Smooth muscle cell (in vitro differentiated cells): ENCODE results near the gene RNU6-1. TPM values are rescaled to one million over a fixed set of nuclear protein-coding genes. Genes with fewer than 3 reads are reported as not detected.

Experiments
- DNase-seq: peaks from one replicate; lab custom pipeline; 2025; ENCODE audit not compliant: unreplicated experiment; lab: John Stamatoyannopoulos, UW
- H2AFZ ChIP-seq: fragments of 200-600 bp; sonication (generic); 2 replicates; pipeline ENCODE4 v1.6.0; 2016; ENCODE audit warnings: antibody characterized with exemption, low read depth, mild to moderate bottlenecking
- H3F3A ChIP-seq: fragments of 200-600 bp; sonication (generic); 2 replicates; pipeline ENCODE4 v1.6.0; 2017; ENCODE audit warnings: antibody characterized with exemption, low read depth
- H3K27ac ChIP-seq: fragments of 200-600 bp; sonication (generic); 2 replicates; pipeline ENCODE4 v1.5.1; 2016; ENCODE audit warnings: low read depth, mild to moderate bottlenecking
- H3K27me3 ChIP-seq: fragments of 200-600 bp; sonication (generic); 2 replicates; pipeline ENCODE4 v1.6.1; 2016; ENCODE audit warnings: low read depth, mild to moderate bottlenecking
- H3K36me3 ChIP-seq: fragments of 200-600 bp; sonication (generic); 2 replicates; pipeline ENCODE4 v1.5.1; 2016; ENCODE audit warnings: low read depth
- H3K4me1 ChIP-seq: fragments of 200-600 bp; sonication (generic); 2 replicates; pipeline ENCODE4 v1.5.1; 2016; ENCODE audit warnings: low read depth
- H3K4me2 ChIP-seq: fragments of 200-600 bp; sonication (generic); 2 replicates; pipeline ENCODE4 v1.6.0; 2016; ENCODE audit warnings: mild to moderate bottlenecking
- H3K4me3 ChIP-seq: fragments of 200-600 bp; sonication (generic); 2 replicates; pipeline ENCODE4 v1.5.1; 2016; ENCODE audit warnings: mild to moderate bottlenecking
- H3K79me2 ChIP-seq: fragments of 200-600 bp; sonication (generic); 2 replicates; pipeline ENCODE4 v1.6.0; 2016; ENCODE audit warnings: low read depth, mild to moderate bottlenecking
- H3K9ac ChIP-seq: fragments of 200-600 bp; sonication (generic); 2 replicates; pipeline ENCODE4 v1.6.0; 2016; ENCODE audit warnings: low read depth
- H3K9me3 ChIP-seq: fragments of 200-600 bp; sonication (generic); replicated peaks from 2 replicates; pipeline ENCODE4 v1.5.1; 2016; ENCODE audit warnings: low read depth
- H4K20me1 ChIP-seq: fragments of 200-600 bp; sonication (generic); 2 replicates; pipeline ENCODE4 v1.6.0; 2016; ENCODE audit warnings: low read depth
- WGBS: methylation state at CpG from one replicate; pipeline ENCODE4 v1.1.7; 2016; ENCODE audit warnings: low lambda C conversion rate; 5-methylcytosine and 5-hydroxymethylcytosine counted together
- polyA plus RNA-seq: library from polyadenylated mRNA; unstranded; fragments of >200 nt; fragmentation: Nextera tagmentation; extraction: Ambion mirVana; gene quantifications from 2 replicates; pipeline ENCODE4 v1.2.1, GENCODE V29; 2016
- total RNA-seq: library from RNA; depleted of rRNA; stranded (reverse); fragments of >200 nt; gene quantifications from 2 replicates; pipeline ENCODE4 v1.2.3, GENCODE V29; 2014
- TF ChIP-seq, protein P1 (sequence below): fragments of 200-600 bp; sonication (generic); IDR thresholded peaks from 2 replicates; pipeline ENCODE4 v1.5.1; 2017; ENCODE audit warnings: borderline replicate concordance, mild to moderate bottlenecking, antibody characterized with exemption; ENCODE audit not compliant: insufficient read depth, poor library complexity, severe bottlenecking

RNU6-1 gene
- total and polyA plus RNA-seq, 2 experiments from 2014 or later, result not detected

DNA sequence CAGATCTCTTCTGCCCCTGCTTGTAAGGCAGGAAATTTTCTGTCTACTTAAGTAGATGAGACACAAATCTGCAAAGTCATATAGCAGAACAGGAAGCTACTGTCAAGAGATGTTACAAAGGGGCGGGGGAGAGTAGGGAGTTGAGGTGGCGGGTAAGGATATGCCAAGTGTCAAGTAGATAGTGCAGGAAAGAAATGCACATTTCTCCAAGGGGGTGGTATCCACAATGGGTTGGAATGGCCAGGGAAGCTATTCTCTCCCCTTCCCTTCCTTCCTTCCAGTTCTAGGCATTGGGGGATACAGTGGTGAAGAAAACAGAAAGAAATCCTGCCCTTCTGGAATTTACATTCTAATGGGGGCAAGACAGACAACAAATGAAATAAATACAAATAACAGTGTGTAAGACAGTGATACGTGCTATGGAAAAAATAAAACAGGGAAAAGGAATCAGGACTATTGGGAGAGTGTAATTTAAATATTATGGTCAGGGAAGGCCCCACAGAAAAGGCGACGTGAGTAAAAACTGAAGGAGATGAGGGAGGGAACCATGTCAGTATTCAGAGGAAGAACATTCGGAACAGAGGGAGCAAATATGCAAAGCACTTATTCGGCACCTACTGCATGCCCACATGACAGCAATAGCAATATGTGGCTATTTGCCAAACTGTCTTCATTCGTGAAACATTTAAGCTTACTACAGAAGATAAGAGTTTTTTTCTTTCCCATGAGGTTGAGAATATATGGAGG, 42.8 kb upstream of the RNU6-1 start:
- Histone ChIP-seq H2AFZ (peak overlapping the region; percentile 90), H3K9me3 (no peaks in the 10 kb centered on the region)
- no peak for DNase-seq

DNA sequence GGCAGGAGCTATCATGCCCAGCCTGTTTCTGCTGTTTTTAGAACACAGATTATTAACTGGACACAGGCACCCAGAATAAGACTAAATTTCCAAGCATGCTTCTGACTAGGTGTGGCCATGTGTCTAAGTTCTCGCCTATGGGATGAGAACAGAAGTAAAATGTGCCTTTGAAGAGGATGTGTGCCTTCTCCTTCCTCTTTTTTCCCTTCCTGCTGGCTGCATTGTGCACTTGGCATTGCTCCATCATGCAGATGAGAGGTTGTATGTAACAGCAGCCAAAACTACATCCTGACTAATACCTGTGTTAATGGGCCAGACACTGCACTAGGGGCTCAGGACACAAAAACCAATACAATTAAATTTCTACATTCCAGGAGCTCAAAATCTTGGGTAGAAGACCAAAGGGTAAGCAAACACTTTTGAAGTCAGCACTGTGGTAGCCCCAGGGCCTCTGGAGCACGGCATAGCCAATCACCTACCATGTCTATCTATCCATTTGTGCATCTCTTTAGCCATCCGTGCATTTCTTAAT, 40.9 kb upstream of the RNU6-1 start:
- 89% methylated on average over 3 of the region's 3 CpGs for WGBS
- Histone ChIP-seq H3K36me3 (no peaks in the 10 kb centered on the region), H3K9me3 (no peaks in the 10 kb centered on the region), H3K27me3 (no peaks in the 10 kb centered on the region), H3K27ac (no peak overlapping the region), H3K79me2 (no peaks in the 10 kb centered on the region), H3F3A (peaks cover 10% of the 10 kb centered on the region), H3K9ac (no peak overlapping the region), H4K20me1 (no peaks in the 10 kb centered on the region), H3K4me1 (peaks cover 15% of the 10 kb centered on the region), H2AFZ (no peak overlapping the region), H3K4me2 (no peak overlapping the region), H3K4me3 (no peak overlapping the region)
- no peak for DNase-seq
- TF ChIP-seq, protein P1, sequence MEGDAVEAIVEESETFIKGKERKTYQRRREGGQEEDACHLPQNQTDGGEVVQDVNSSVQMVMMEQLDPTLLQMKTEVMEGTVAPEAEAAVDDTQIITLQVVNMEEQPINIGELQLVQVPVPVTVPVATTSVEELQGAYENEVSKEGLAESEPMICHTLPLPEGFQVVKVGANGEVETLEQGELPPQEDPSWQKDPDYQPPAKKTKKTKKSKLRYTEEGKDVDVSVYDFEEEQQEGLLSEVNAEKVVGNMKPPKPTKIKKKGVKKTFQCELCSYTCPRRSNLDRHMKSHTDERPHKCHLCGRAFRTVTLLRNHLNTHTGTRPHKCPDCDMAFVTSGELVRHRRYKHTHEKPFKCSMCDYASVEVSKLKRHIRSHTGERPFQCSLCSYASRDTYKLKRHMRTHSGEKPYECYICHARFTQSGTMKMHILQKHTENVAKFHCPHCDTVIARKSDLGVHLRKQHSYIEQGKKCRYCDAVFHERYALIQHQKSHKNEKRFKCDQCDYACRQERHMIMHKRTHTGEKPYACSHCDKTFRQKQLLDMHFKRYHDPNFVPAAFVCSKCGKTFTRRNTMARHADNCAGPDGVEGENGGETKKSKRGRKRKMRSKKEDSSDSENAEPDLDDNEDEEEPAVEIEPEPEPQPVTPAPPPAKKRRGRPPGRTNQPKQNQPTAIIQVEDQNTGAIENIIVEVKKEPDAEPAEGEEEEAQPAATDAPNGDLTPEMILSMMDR, result no peak

More for the DNA sequence above, 42.8 kb upstream of the RNU6-1 start:
- TF ChIP-seq, protein P1, result no peak
- Histone ChIP-seq H4K20me1 (no peaks in the 10 kb centered on the region), H3K79me2 (no peaks in the 10 kb centered on the region), H3K9ac (no peak overlapping the region), H3K27ac (peak overlapping the region; percentile 10), H3K4me2 (peak overlapping the region; percentile 84), H3F3A (peaks cover 10% of the 10 kb centered on the region), H3K4me3 (no peak overlapping the region), H3K36me3 (no peaks in the 10 kb centered on the region), H3K27me3 (no peaks in the 10 kb centered on the region), H3K4me1 (peaks cover 15% of the 10 kb centered on the region)
- 73% methylated on average over 8 of the region's 8 CpGs for WGBS

- no peak overlapping the region for H3K27ac ChIP-seq
- TF ChIP-seq, protein P1, result no peak
- no peaks in the 10 kb centered on the region for H3K36me3 ChIP-seq
- WGBS, result 96% methylated on average over 11 of the region's 11 CpGs
- H3K9me3 ChIP-seq, result no peaks in the 10 kb centered on the region
- no peak overlapping the region for H3K4me3 ChIP-seq
- no peaks in the 10 kb centered on the region for H4K20me1 ChIP-seq
- H3K4me2 ChIP-seq, result no peak overlapping the region
- H3F3A ChIP-seq, result peaks cover 3% of the 10 kb centered on the region
- no peak for DNase-seq
- no peak overlapping the region for H3K9ac ChIP-seq
- no peaks in the 10 kb centered on the region for H3K27me3 ChIP-seq
- no peak overlapping the region for H2AFZ ChIP-seq
- H3K79me2 ChIP-seq, result no peaks in the 10 kb centered on the region
- H3K4me1 ChIP-seq, result peaks cover 15% of the 10 kb centered on the region
These were observed 39.7 kb upstream of the RNU6-1 start for GRCh38 chr15:67879440-67880129.
